A673 (cell line): Measurements from ENCODE around the gene PRTFDC1. TPM values are rescaled to one million over a fixed set of nuclear protein-coding genes. Genes with fewer than 3 reads are reported as not detected.

Experiments used
- BruUV-seq: library from RNA; stranded (reverse); fragments of 400-500 nt; replicated peaks from 2 replicates; lab custom pipeline; 2021; lab: Mats Ljungman, UMichigan
- CTCF ChIA-PET: fragments of 300-600 bp; sonication (Branson Sonifier 250); formaldehyde crosslinking; loops from one replicate; lab custom pipeline; 2022; ENCODE audit warnings: antibody characterized with exemption; lab: Charles Lee
- POLR2A ChIA-PET: fragments of 300-600 bp; sonication (Branson Sonifier 250); formaldehyde crosslinking; loops from one replicate; lab custom pipeline; 2022; ENCODE audit warnings: antibody characterized with exemption; ENCODE audit not compliant: low non-redundant PET; lab: Charles Lee
- DNase-seq: peaks from one replicate; pipeline ENCODE4 v3.0.0-alpha.2; 2015; ENCODE audit warnings: low spot score
- H3K27ac ChIP-seq: fragments of 200-600 bp; sonication (generic); 2 replicates; pipeline ENCODE4 v1.5.1; 2016; ENCODE audit warnings: mixed run types, low read depth, mild to moderate bottlenecking, mixed read lengths, antibody characterized with exemption, low read length; ENCODE audit not compliant: poor library complexity, severe bottlenecking
- H3K27me3 ChIP-seq: fragments of 200-600 bp; sonication (generic); replicated peaks from 2 replicates; pipeline ENCODE4 v1.6.1; 2017; ENCODE audit warnings: mixed run types, low read depth, mild to moderate bottlenecking, mixed read lengths, antibody characterized with exemption, low read length; ENCODE audit not compliant: insufficient read depth, poor library complexity
- H3K36me3 ChIP-seq: fragments of 200-600 bp; sonication (generic); 2 replicates; pipeline ENCODE4 v1.6.1; 2016; ENCODE audit warnings: mixed run types, mild to moderate bottlenecking, mixed read lengths, antibody characterized with exemption, low read length; ENCODE audit not compliant: insufficient read depth, poor library complexity, severe bottlenecking
- H3K4me1 ChIP-seq: fragments of 200-600 bp; sonication (generic); 2 replicates; pipeline ENCODE4 v1.6.1; 2017; ENCODE audit warnings: mixed run types, mild to moderate bottlenecking, mixed read lengths, antibody characterized with exemption, low read length; ENCODE audit not compliant: insufficient read depth, poor library complexity, severe bottlenecking
- H3K4me3 ChIP-seq: fragments of 200-600 bp; sonication (generic); 2 replicates; pipeline ENCODE4 v1.5.1; 2016; ENCODE audit warnings: low read depth, mixed run types, mild to moderate bottlenecking, mixed read lengths, low read length; ENCODE audit not compliant: poor library complexity, severe bottlenecking
- H3K9me3 ChIP-seq: fragments of 200-600 bp; sonication (generic); 2 replicates; pipeline ENCODE4 v1.6.1; 2016; ENCODE audit warnings: mixed run types, low read depth, mild to moderate bottlenecking, mixed read lengths, antibody characterized with exemption, low read length; ENCODE audit not compliant: poor library complexity, severe bottlenecking
- EZH2 ChIP-seq: fragments of 200-600 bp; sonication (generic); IDR thresholded peaks from 2 replicates; pipeline ENCODE4 v1.6.1; 2017; ENCODE audit warnings: borderline replicate concordance, low read depth, mild to moderate bottlenecking, mixed read lengths, antibody characterized with exemption, low read length; ENCODE audit not compliant: poor library complexity, severe bottlenecking
- intact Hi-C: fragments of 100-400 bp; cut with micrococcal nuclease; formaldehyde crosslinking; loops from one replicate; pipeline ENCODE4 v1.10.0; 2022; ENCODE audit not compliant: unreplicated experiment
- total RNA-seq: library from RNA; stranded (reverse); gene quantifications from 2 replicates; pipeline ENCODE4 v1.2.3, GENCODE V29; 2021
- TF ChIP-seq, protein P1 (sequence below): fragments of 300-800, 200-600 bp; sonication (generic); conservative IDR thresholded peaks from 2 replicates; pipeline ENCODE4 v1.5.1; 2017; ENCODE audit warnings: low read depth, mild to moderate bottlenecking, antibody characterized with exemption, low read length, moderate library complexity, mixed read lengths

The PRTFDC1 gene
- total RNA-seq, 1 experiment from 2014 or later: 49.8 TPM

DNA sequence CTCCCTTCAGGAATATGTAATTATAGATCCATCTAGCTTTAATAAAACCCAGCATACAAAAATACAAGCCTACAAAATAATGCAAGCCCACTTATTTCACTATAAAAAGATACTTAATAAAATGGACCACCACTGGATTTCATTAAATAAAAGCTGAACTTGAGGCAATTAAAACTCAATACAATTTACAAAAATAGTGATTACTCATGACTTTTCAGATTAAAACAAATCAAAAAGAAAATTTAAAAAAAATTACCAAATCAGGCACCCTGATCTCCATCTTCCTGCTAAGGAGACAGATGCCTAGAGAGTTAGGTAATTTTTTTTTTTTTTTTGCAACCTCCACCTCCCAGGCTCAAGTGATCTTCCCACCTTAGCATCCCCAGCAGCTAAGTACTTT is 41.8 kb downstream of the PRTFDC1 start:
- ChIA-PET CTCF (no interaction called here), POLR2A (no interaction called here)
- Histone ChIP-seq H3K9me3 (no peaks in the 10 kb centered on the region), H3K27me3 (no peaks in the 10 kb centered on the region), H3K36me3 (no peaks in the 10 kb centered on the region), H3K27ac (no peak overlapping the region), H3K4me3 (no peak overlapping the region), H3K4me1 (no peaks in the 10 kb centered on the region)
- BruUV-seq: no TSS peak
- no peak for DNase-seq
- TF ChIP-seq, protein P1, sequence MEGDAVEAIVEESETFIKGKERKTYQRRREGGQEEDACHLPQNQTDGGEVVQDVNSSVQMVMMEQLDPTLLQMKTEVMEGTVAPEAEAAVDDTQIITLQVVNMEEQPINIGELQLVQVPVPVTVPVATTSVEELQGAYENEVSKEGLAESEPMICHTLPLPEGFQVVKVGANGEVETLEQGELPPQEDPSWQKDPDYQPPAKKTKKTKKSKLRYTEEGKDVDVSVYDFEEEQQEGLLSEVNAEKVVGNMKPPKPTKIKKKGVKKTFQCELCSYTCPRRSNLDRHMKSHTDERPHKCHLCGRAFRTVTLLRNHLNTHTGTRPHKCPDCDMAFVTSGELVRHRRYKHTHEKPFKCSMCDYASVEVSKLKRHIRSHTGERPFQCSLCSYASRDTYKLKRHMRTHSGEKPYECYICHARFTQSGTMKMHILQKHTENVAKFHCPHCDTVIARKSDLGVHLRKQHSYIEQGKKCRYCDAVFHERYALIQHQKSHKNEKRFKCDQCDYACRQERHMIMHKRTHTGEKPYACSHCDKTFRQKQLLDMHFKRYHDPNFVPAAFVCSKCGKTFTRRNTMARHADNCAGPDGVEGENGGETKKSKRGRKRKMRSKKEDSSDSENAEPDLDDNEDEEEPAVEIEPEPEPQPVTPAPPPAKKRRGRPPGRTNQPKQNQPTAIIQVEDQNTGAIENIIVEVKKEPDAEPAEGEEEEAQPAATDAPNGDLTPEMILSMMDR: no peak
- no peak for TF ChIP-seq EZH2
- intact Hi-C loops: no loop called here

DNA sequence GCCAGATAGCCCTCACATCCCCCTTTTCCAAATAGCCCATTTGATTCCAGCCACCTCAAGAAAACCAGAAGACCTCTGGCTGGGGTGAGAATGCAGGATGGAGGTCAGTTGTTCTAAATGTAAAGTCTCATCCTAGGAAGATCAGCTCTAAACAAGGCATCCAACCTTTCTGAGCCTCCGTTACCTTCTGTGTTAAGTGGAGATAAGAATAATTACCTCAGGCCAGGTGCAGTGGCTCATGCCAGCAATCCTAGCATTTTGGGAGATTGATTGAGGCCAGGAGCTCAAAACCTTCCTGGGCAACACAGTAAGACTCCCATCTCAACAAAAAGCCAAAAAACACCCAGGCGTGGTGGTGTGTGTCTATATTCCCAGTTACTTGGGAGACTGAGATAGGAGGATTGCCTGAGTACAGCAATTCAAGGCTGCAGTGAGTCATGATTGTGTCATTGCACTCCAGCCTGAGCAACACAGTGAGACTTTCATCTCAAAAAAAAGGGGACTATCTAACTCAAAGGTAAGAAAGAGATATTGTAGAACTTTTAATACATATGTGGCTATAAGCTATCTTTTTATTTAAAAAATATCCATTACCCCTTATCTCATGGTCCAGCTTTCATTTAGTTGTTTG is 43.5 kb downstream of the PRTFDC1 start:
- Histone ChIP-seq H3K36me3 (no peaks in the 10 kb centered on the region), H3K27ac (no peak overlapping the region)
- DNase-seq: no peak

DNA sequence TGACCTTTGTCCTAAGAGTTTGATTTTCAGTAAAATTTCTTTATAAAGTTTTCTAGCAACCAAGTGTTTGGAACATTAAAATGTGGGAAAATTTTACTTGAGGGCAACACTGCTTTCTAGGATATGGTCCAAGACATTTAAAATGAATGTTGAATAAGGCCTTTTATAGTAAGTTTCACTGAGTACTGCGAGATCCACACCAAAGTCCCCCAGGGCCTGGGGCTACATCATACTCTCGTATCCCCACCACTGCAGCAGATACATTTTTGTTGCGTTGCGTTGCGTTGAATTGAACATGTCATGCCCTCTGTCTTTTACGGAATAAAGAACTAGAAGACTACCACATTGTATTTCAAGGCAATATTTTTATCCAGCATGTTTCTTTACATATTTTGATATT is 44.5 kb downstream of the PRTFDC1 start:
- no TSS peak for BruUV-seq

More for the DNA sequence above, 43.5 kb downstream of the PRTFDC1 start:
- no TSS peak for BruUV-seq
- no peaks in the 10 kb centered on the region for H3K27me3 ChIP-seq
- ChIA-PET POLR2A (no interaction called here), CTCF (no interaction called here)
- no peak overlapping the region for H3K4me3 ChIP-seq
- TF ChIP-seq, protein P1: no peak
- TF ChIP-seq EZH2: no peak
- no peaks in the 10 kb centered on the region for H3K4me1 ChIP-seq
- intact Hi-C loops: no loop called here
- H3K9me3 ChIP-seq: no peaks in the 10 kb centered on the region

More for the DNA sequence above, 44.5 kb downstream of the PRTFDC1 start:
- H3K27me3 ChIP-seq: no peaks in the 10 kb centered on the region
- no peaks in the 10 kb centered on the region for H3K9me3 ChIP-seq
- intact Hi-C loops: no loop called here
- TF ChIP-seq EZH2: no peak
- TF ChIP-seq, protein P1: no peak
- no peak overlapping the region for H3K4me3 ChIP-seq
- H3K27ac ChIP-seq: no peak overlapping the region
- H3K36me3 ChIP-seq: no peaks in the 10 kb centered on the region
- H3K4me1 ChIP-seq: no peaks in the 10 kb centered on the region
- CTCF ChIA-PET: no interaction called here
- POLR2A ChIA-PET: no interaction called here
- DNase-seq: no peak
